ENCODE results near the gene SEMA6A.

Gene SEMA6A

DNA sequence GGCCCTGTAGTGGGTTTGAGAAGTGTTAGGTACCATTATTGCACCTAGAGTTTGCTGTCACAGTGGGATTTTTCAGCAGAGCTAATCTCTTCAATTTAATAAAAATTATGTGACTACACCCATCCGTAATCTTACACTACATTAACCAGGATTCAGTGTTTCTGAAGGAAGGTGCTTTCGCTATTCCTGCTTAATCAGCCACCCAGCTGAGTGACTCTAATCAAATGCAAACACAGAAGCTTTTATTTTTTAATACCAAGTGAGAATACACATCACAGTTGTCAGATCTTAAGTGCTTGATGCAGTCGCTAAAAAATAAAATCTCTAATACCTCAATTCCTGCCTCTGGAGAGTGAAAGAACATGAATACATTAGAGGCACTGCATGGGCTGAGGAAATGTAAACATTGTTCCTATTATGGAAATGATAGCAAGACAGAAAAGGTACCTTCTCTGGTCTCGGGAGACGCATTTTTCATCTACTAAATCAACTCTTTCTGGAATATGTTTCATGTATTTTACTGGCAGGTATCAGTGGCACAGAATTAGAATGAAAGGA, 125.7 kb downstream of the SEMA6A start:
- H3K27ac ChIP-seq (ENCODE audit: low read depth, low read length) = no peak overlapping the region
- H3K4me3 ChIP-seq (ENCODE audit: low read depth, low read length) = no peak overlapping the region
- H3K79me2 ChIP-seq (ENCODE audit: control insufficient read depth, insufficient read depth, low read length, unreplicated experiment) = no peaks in the 10 kb centered on the region
- H3K36me3 ChIP-seq (ENCODE audit: insufficient read depth, low read length) = no peaks in the 10 kb centered on the region
- no peaks in the 10 kb centered on the region for H3K27me3 ChIP-seq (ENCODE audit: insufficient read depth, low read length)
- no peaks in the 10 kb centered on the region for H3K4me1 ChIP-seq (ENCODE audit: control insufficient read depth, insufficient read depth, low read length, unreplicated experiment)
- H2AFZ ChIP-seq (ENCODE audit: low read length, unreplicated experiment) = no peak overlapping the region

DNA sequence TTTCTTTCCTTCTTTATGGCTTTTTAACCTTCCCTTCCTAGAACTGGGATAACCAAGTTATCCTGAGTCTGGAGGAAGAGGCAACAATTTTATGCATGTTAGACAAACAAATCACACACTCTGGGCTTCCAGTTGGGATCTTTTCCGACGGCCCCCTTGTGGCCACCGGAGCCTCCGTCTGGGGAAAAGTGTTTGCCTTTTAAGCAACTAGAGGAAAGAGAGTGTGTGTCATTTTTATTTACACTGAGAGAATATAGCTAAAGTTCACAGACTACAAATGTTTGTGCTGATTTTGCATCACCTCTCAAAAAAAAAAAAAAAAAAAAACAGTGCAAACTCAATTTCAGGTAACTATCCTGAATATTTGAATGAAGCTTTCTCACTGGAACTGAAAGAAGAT, 126.2 kb downstream of the SEMA6A start:
- Histone ChIP-seq H3K79me2 (ENCODE audit: control insufficient read depth, insufficient read depth, low read length, unreplicated experiment) (no peaks in the 10 kb centered on the region), H3K27ac (ENCODE audit: low read depth, low read length) (no peak overlapping the region), H2AFZ (ENCODE audit: low read length, unreplicated experiment) (no peak overlapping the region), H3K27me3 (ENCODE audit: insufficient read depth, low read length) (no peaks in the 10 kb centered on the region), H3K36me3 (ENCODE audit: insufficient read depth, low read length) (no peaks in the 10 kb centered on the region), H3K4me3 (ENCODE audit: low read depth, low read length) (no peak overlapping the region), H3K4me1 (ENCODE audit: control insufficient read depth, insufficient read depth, low read length, unreplicated experiment) (no peaks in the 10 kb centered on the region)

DNA sequence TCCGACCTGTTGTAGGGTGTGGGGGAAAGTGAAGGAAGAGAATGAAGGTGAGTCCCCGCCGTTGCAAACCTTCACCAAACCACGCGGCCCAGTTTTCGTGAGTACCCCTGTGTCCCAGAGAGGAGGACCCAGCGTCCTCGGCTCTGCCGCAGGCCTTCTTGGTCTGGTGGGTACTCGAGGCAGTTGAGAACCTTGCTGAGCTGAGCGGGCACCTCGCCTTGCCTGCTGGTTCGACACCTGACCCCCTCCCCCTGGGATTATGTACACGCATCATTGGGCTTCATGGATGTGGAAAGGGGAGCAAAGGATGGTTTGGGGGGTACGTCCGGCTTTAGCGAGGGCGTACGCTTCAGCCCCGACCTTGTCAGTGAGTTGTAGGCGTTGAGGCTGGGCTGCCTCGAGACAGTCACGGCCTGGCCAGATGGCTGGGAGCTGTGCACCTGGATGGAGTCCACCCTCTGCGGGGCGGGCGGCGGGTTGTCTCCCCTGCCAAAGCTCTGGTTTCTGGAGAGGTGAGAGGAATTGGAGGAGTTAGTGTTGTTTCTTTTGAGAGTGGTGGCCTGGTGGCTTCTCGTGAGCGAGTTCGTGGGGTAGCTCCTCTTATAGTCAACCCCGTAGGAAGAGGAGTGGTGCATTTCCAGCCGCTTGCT, 128.1 kb downstream of the SEMA6A start:
- Histone ChIP-seq H3K79me2 (ENCODE audit: control insufficient read depth, insufficient read depth, low read length, unreplicated experiment) (no peaks in the 10 kb centered on the region), H3K4me1 (ENCODE audit: control insufficient read depth, insufficient read depth, low read length, unreplicated experiment) (no peaks in the 10 kb centered on the region), H3K27me3 (ENCODE audit: insufficient read depth, low read length) (no peaks in the 10 kb centered on the region), H3K36me3 (ENCODE audit: insufficient read depth, low read length) (no peaks in the 10 kb centered on the region), H3K27ac (ENCODE audit: low read depth, low read length) (no peak overlapping the region), H3K4me3 (ENCODE audit: low read depth, low read length) (no peak overlapping the region), H2AFZ (ENCODE audit: low read length, unreplicated experiment) (no peak overlapping the region)

DNA sequence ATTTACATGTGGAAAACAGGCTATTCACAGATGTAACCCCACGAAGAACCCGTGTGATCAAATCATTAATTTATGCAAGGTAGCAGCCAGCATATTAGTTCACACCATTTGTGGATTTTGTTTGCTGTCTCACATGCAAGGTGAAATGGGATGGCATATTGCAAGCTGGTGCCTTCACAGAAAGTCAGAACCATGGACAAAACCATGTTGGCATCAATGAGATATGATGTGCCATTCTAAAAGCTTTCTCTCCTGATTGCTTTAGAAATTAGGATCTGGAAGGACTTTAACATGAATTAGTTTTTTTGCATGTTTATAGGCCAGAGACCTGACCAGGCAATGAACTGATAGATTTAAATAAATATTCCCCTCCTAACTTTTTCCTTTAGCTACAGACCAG, 129.3 kb downstream of the SEMA6A start:
- Histone ChIP-seq H3K79me2 (ENCODE audit: control insufficient read depth, insufficient read depth, low read length, unreplicated experiment) (no peaks in the 10 kb centered on the region), H3K27ac (ENCODE audit: low read depth, low read length) (no peak overlapping the region), H3K27me3 (ENCODE audit: insufficient read depth, low read length) (no peaks in the 10 kb centered on the region), H3K36me3 (ENCODE audit: insufficient read depth, low read length) (no peaks in the 10 kb centered on the region), H3K4me3 (ENCODE audit: low read depth, low read length) (no peak overlapping the region), H3K4me1 (ENCODE audit: control insufficient read depth, insufficient read depth, low read length, unreplicated experiment) (no peaks in the 10 kb centered on the region), H2AFZ (ENCODE audit: low read length, unreplicated experiment) (no peak overlapping the region)

DNA sequence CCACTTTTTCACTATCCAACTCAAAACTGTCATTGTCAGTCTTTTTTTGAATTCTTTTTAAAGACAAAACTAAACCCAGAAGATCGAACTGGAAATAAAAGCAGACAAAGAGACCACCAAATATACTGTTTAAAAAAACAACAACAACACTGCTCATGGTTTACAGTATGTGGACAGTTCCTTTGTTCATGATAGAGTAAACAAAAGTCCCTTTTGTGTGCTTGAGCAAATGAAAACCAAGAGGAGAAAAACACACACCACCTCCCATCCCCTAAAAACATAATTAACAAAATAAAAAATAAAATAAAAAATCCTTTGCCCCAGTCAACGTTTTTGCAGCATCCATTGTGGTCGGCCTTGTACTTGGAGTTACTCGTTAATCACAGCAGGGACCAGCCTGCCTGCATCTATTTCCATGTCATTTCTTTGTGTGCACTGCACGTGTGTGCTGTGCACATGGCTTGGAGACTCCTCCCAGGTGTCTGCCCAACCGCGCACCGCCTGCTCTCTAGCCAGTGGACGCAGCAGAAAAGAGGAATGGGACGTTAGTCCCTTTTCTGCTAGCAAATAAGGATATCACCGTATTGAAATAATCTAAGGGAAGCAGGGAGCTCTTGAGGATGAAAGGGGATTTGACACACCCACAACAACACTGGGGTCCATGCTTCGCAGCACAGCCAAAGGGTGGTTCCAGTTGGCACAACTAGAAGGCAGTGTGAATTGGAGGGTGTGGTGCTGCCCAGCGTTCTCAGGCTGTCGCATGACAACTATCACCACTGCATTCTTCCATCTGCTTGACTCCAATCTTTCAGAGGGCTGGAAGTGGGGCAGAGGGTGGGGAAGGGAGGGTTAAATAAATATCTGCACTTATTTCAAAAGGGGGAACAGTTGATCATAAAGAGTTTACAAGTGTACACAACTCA, 130.0 kb downstream of the SEMA6A start:
- no peak overlapping the region for H2AFZ ChIP-seq (ENCODE audit: low read length, unreplicated experiment)
- H3K4me3 ChIP-seq (ENCODE audit: low read depth, low read length) = no peak overlapping the region
- H3K79me2 ChIP-seq (ENCODE audit: control insufficient read depth, insufficient read depth, low read length, unreplicated experiment) = no peaks in the 10 kb centered on the region
- no peaks in the 10 kb centered on the region for H3K4me1 ChIP-seq (ENCODE audit: control insufficient read depth, insufficient read depth, low read length, unreplicated experiment)
- no peaks in the 10 kb centered on the region for H3K36me3 ChIP-seq (ENCODE audit: insufficient read depth, low read length)
- no peak overlapping the region for H3K27ac ChIP-seq (ENCODE audit: low read depth, low read length)
- H3K27me3 ChIP-seq (ENCODE audit: insufficient read depth, low read length) = no peaks in the 10 kb centered on the region

DNA sequence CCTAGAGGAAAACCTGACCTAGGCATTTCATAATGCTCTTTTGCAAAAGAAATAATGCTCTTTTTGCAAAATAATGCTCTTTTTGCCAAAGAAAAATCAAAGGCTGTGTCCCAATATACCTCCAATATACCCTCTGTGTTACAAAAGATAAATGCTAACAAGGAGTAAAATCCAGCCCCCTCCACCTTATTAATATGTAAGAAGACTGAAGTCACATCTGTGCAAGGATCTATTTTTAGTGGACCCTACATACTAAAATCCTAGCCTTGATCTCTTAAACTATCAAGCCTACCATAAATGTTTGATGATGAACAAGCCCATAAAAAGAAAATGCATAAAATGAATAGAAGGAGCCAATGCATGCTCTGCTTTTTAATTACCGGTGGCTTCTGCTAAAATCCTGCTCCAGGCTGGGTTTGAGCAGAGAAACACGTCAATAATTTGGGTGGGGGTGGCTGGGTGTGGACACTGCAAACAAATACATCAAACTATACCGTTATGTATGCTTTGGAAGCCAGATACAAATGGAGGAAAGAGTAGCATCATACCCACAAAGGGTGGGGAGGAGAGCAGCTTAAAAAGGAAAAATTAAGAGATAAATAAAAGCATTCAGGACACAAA, 131.6 kb downstream of the SEMA6A start:
- Histone ChIP-seq H3K36me3 (ENCODE audit: insufficient read depth, low read length) (no peaks in the 10 kb centered on the region), H2AFZ (ENCODE audit: low read length, unreplicated experiment) (no peak overlapping the region), H3K27me3 (ENCODE audit: insufficient read depth, low read length) (no peaks in the 10 kb centered on the region), H3K27ac (ENCODE audit: low read depth, low read length) (no peak overlapping the region), H3K79me2 (ENCODE audit: control insufficient read depth, insufficient read depth, low read length, unreplicated experiment) (no peaks in the 10 kb centered on the region), H3K4me3 (ENCODE audit: low read depth, low read length) (no peak overlapping the region), H3K4me1 (ENCODE audit: control insufficient read depth, insufficient read depth, low read length, unreplicated experiment) (no peaks in the 10 kb centered on the region)

DNA sequence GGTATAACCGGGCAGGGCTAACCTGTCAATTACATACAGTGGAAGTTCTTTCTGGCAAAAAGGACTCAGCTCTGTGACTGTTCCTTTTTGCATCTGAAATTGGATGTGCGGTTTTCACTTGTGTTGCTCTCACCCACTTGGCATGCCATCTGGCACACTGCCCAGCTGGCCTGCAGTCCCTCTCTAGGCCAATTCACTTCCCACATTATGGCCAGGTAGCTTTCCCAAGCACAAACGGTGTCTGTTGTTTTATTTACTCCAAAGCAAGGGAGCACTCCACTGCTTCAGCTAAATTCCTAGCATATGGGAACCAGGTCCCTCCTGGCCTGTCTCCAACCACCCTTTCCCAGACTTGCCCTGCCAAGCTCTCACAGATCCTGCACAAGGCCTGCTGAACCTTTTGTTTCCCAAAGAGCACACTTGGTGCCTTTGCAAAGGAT, 132.5 kb downstream of the SEMA6A start:
- Histone ChIP-seq H3K27me3 (ENCODE audit: insufficient read depth, low read length) (no peaks in the 10 kb centered on the region), H3K79me2 (ENCODE audit: control insufficient read depth, insufficient read depth, low read length, unreplicated experiment) (no peaks in the 10 kb centered on the region), H2AFZ (ENCODE audit: low read length, unreplicated experiment) (no peak overlapping the region), H3K36me3 (ENCODE audit: insufficient read depth, low read length) (no peaks in the 10 kb centered on the region), H3K4me3 (ENCODE audit: low read depth, low read length) (no peak overlapping the region), H3K27ac (ENCODE audit: low read depth, low read length) (no peak overlapping the region), H3K4me1 (ENCODE audit: control insufficient read depth, insufficient read depth, low read length, unreplicated experiment) (no peaks in the 10 kb centered on the region)

DNA sequence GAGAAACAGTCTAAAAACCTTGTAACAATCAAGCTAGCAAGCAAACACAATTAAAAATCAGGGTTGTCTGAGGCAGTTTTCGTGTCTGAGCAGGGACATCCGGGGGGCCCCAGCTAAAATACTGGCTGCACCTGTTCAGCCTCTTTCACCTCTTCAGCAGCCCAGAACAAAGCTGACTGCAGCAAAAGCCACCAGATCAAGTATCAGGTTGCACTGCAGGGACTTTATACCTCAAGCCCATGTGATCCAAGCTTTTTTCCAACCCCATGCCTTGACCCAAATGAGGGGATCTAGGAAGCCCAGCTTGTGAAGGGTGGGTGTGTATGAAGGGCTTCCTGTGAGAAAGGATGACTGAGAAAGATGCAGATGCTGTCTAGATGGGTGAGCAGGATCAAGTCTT, 133.4 kb downstream of the SEMA6A start:
- no peaks in the 10 kb centered on the region for H3K36me3 ChIP-seq (ENCODE audit: insufficient read depth, low read length)
- no peaks in the 10 kb centered on the region for H3K4me1 ChIP-seq (ENCODE audit: control insufficient read depth, insufficient read depth, low read length, unreplicated experiment)
- H2AFZ ChIP-seq (ENCODE audit: low read length, unreplicated experiment) = no peak overlapping the region
- no peak overlapping the region for H3K4me3 ChIP-seq (ENCODE audit: low read depth, low read length)
- H3K27me3 ChIP-seq (ENCODE audit: insufficient read depth, low read length) = no peaks in the 10 kb centered on the region
- H3K27ac ChIP-seq (ENCODE audit: low read depth, low read length) = no peak overlapping the region
- no peaks in the 10 kb centered on the region for H3K79me2 ChIP-seq (ENCODE audit: control insufficient read depth, insufficient read depth, low read length, unreplicated experiment)

DNA sequence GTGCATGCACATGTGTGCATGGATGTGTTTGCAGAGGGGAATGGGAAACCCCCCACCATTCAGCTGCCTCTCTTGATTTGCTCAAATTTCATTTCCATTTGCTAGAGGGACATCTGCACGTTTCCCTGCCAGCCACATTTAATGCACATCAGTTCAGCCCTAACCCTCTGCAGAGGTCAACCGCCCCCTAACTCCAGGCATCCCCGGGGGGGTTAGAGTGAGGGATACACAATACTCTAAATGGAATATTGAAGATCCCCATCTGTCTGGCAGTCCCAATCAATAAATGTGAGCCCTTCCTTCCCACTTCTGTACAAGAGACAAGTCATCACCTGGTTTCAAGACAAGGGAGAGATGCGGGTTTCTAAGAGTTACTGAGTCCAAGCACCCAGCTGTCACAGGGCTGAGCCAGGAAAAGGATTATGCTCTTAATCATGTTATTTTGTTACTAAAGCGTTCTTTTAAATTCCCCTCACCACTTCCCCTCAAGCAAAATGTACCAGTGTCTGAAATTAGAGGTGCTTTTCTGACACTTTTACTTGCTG, 134.1 kb downstream of the SEMA6A start:
- Histone ChIP-seq H3K27ac (ENCODE audit: low read depth, low read length) (no peak overlapping the region), H3K79me2 (ENCODE audit: control insufficient read depth, insufficient read depth, low read length, unreplicated experiment) (no peaks in the 10 kb centered on the region), H2AFZ (ENCODE audit: low read length, unreplicated experiment) (no peak overlapping the region), H3K4me1 (ENCODE audit: control insufficient read depth, insufficient read depth, low read length, unreplicated experiment) (no peaks in the 10 kb centered on the region), H3K4me3 (ENCODE audit: low read depth, low read length) (no peak overlapping the region), H3K27me3 (ENCODE audit: insufficient read depth, low read length) (no peaks in the 10 kb centered on the region), H3K36me3 (ENCODE audit: insufficient read depth, low read length) (no peaks in the 10 kb centered on the region)

DNA sequence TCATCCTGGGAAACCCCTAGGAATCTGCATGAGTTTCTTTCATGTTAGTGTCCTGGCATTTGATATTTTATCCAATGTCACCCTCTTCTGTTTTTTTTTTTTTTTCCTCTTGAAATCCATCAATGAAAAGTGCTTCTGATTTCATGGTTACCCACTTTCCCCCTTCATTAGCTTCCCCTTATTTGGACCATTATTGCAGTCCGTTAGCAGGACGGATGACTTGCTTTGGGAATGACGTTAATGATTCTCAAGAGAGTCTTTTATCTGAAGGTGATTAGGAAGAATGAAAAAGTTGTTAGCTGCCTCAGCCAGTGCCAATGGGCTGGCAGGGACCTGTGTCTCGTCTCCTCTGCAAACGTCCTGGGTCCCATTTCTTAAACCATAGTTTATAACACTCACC, 134.7 kb downstream of the SEMA6A start:
- H3K79me2 ChIP-seq (ENCODE audit: control insufficient read depth, insufficient read depth, low read length, unreplicated experiment) = no peaks in the 10 kb centered on the region
- no peak overlapping the region for H2AFZ ChIP-seq (ENCODE audit: low read length, unreplicated experiment)
- H3K27ac ChIP-seq (ENCODE audit: low read depth, low read length) = no peak overlapping the region
- H3K36me3 ChIP-seq (ENCODE audit: insufficient read depth, low read length) = no peaks in the 10 kb centered on the region
- no peaks in the 10 kb centered on the region for H3K4me1 ChIP-seq (ENCODE audit: control insufficient read depth, insufficient read depth, low read length, unreplicated experiment)
- H3K4me3 ChIP-seq (ENCODE audit: low read depth, low read length) = no peak overlapping the region
- H3K27me3 ChIP-seq (ENCODE audit: insufficient read depth, low read length) = no peaks in the 10 kb centered on the region
